GM23338 (cell line): ENCODE data around the gene TBPL2.

Experiments
- EZH2phosphoT487 ChIP-seq: fragments of 200-600 bp; sonication (generic); IDR thresholded peaks from one replicate; pipeline ENCODE4 v1.8.1; 2018; ENCODE audit warnings: antibody characterized with exemption; ENCODE audit not compliant: unreplicated experiment
- REST ChIP-seq: IDR thresholded peaks from one replicate; pipeline ENCODE4 v1.6.1; 2018; ENCODE audit warnings: antibody characterized with exemption; ENCODE audit not compliant: unreplicated experiment
- TF ChIP-seq, protein P1 (sequence below), 2 experiments: fragments of 200-600 bp in 1 of 2; sonication (generic) in 1 of 2; conservative IDR thresholded peaks; 2 replicates each; pipeline versions ENCODE4 v1.5.1 to v1.6.1; 2016 to 2017; ENCODE audit warnings: antibody characterized with exemption in 2 of 2, low read depth in 2 of 2, mild to moderate bottlenecking in 2 of 2, moderate library complexity in 1 of 2

GRCh38 chr14:55436931-55437330, 3.5 kb downstream of the TBPL2 start:
- TF ChIP-seq, protein P1, sequence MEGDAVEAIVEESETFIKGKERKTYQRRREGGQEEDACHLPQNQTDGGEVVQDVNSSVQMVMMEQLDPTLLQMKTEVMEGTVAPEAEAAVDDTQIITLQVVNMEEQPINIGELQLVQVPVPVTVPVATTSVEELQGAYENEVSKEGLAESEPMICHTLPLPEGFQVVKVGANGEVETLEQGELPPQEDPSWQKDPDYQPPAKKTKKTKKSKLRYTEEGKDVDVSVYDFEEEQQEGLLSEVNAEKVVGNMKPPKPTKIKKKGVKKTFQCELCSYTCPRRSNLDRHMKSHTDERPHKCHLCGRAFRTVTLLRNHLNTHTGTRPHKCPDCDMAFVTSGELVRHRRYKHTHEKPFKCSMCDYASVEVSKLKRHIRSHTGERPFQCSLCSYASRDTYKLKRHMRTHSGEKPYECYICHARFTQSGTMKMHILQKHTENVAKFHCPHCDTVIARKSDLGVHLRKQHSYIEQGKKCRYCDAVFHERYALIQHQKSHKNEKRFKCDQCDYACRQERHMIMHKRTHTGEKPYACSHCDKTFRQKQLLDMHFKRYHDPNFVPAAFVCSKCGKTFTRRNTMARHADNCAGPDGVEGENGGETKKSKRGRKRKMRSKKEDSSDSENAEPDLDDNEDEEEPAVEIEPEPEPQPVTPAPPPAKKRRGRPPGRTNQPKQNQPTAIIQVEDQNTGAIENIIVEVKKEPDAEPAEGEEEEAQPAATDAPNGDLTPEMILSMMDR (conservative IDR thresholded peaks at IDR 0.05; ENCODE audit: low read depth in 2 of 2), result no peak
- TF ChIP-seq EZH2phosphoT487, result no peak
- TF ChIP-seq REST, result no peak
